SU-DHL-6 (cell line): ENCODE data around the gene DRAM2.

Experiments used
- EZH2phosphoT487 ChIP-seq: fragments of 200-600 bp; sonication (generic), shearing (Covaris generic); conservative IDR thresholded peaks from 2 replicates; pipeline ENCODE4 v1.6.1; 2018; ENCODE audit warnings: mild to moderate bottlenecking, antibody characterized with exemption, low read length, moderate library complexity, mixed read lengths
- TF ChIP-seq, protein P1 (sequence below): fragments of 200-600 bp; sonication (generic); IDR thresholded peaks from one replicate; pipeline ENCODE4 v1.5.1; 2017; ENCODE audit warnings: antibody characterized with exemption, mild to moderate bottlenecking, low read length, moderate library complexity; ENCODE audit not compliant: insufficient read depth, poor library complexity, severe bottlenecking

GRCh38 chr1:111161843-111162487 lies 22.1 kb upstream of the DRAM2 start:
- TF ChIP-seq, protein P1, sequence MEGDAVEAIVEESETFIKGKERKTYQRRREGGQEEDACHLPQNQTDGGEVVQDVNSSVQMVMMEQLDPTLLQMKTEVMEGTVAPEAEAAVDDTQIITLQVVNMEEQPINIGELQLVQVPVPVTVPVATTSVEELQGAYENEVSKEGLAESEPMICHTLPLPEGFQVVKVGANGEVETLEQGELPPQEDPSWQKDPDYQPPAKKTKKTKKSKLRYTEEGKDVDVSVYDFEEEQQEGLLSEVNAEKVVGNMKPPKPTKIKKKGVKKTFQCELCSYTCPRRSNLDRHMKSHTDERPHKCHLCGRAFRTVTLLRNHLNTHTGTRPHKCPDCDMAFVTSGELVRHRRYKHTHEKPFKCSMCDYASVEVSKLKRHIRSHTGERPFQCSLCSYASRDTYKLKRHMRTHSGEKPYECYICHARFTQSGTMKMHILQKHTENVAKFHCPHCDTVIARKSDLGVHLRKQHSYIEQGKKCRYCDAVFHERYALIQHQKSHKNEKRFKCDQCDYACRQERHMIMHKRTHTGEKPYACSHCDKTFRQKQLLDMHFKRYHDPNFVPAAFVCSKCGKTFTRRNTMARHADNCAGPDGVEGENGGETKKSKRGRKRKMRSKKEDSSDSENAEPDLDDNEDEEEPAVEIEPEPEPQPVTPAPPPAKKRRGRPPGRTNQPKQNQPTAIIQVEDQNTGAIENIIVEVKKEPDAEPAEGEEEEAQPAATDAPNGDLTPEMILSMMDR: no peak
- TF ChIP-seq EZH2phosphoT487: no peak
